BLaER1 treated with 17β-estradiol and CSF1 and Interleukin-3, amounts not matched to agents 10 nM and 100 nM (cell line): ENCODE results near the gene LSR.

Experiments used
- H3K27ac ChIP-seq, 11 experiments: shearing (Covaris generic); formaldehyde crosslinking; 2 replicates each; pipeline ENCODE4 v1.8.1; 2022
- H3K27me3 ChIP-seq, 11 experiments: shearing (Covaris generic); formaldehyde crosslinking; 2 replicates each; pipeline ENCODE4 v1.8.1; 2022
- H3K36me3 ChIP-seq, 11 experiments: shearing (Covaris generic); formaldehyde crosslinking; 2 replicates each; pipeline ENCODE4 v1.8.1; 2022
- H3K4me1 ChIP-seq, 10 experiments: shearing (Covaris generic); formaldehyde crosslinking; 2 replicates each; pipeline ENCODE4 v1.8.1; 2022
- H3K4me2 ChIP-seq, 11 experiments: shearing (Covaris generic); formaldehyde crosslinking; 2 replicates each; pipeline ENCODE4 v1.8.1; 2022
- H3K4me3 ChIP-seq, 10 experiments: shearing (Covaris generic); formaldehyde crosslinking; 2 replicates each; pipeline ENCODE4 v1.8.1; 2022
- H3K9ac ChIP-seq, 11 experiments: shearing (Covaris generic); formaldehyde crosslinking; 2 replicates each; pipeline ENCODE4 v1.8.1; 2022
- H3K9me3 ChIP-seq, 11 experiments: shearing (Covaris generic); formaldehyde crosslinking; replicated peaks in 1 of 11; 2 replicates each; pipeline ENCODE4 v1.8.1; 2022
- H4K20me1 ChIP-seq, 11 experiments: shearing (Covaris generic); formaldehyde crosslinking; 2 replicates each; pipeline ENCODE4 v1.8.1; 2022
- Cebpa-rat ChIP-seq, 11 experiments: shearing (Covaris generic); IDR thresholded peaks; 2 replicates each; pipeline ENCODE4 v1.8.1; 2022

LSR gene

GRCh38 chr19:35222373-35223015 lies 26.3 kb upstream of the LSR start:
- TF ChIP-seq Cebpa-rat (IDR thresholded peaks at IDR 0.05): no peak
- H3K27me3 ChIP-seq: no peaks in the 10 kb centered on the region
- H3K9ac ChIP-seq: no peak overlapping the region
- H3K36me3 ChIP-seq: no peaks in the 10 kb centered on the region
- H3K4me1 ChIP-seq: peaks cover 29 to 61% (median 41%) of the 10 kb centered on the region in 10 experiments
- no peak overlapping the region for H3K4me3 ChIP-seq
- no peaks in the 10 kb centered on the region for H4K20me1 ChIP-seq
- peaks cover 0 to 34% (median 17%) of the 10 kb centered on the region in 11 experiments; a peak in 15 of 22 replicates for H3K9me3 ChIP-seq
- peak overlapping the region; percentile 16 to 74 (median 42); a peak in 21 of 22 replicates for H3K4me2 ChIP-seq
- H3K27ac ChIP-seq: no peak overlapping the region

GRCh38 chr19:35223084-35223790 lies 25.6 kb upstream of the LSR start:
- Histone ChIP-seq H3K27me3 (no peaks in the 10 kb centered on the region), H3K9ac (no peak overlapping the region; a peak in 1 of 22 replicates), H3K4me1 (peaks cover 29 to 54% (median 39%) of the 10 kb centered on the region in 10 experiments), H4K20me1 (no peaks in the 10 kb centered on the region), H3K27ac (no peak overlapping the region; a peak in 1 of 22 replicates), H3K9me3 (peaks cover 0 to 32% (median 17%) of the 10 kb centered on the region in 11 experiments; a peak in 15 of 22 replicates), H3K4me2 (peak overlapping the region in 8 of 11 experiments; percentile 16 to 74 (median 50); a peak in 14 of 22 replicates), H3K4me3 (no peak overlapping the region), H3K36me3 (no peaks in the 10 kb centered on the region)
- TF ChIP-seq Cebpa-rat (IDR thresholded peaks at IDR 0.05): no peak

GRCh38 chr19:35223862-35224505 lies 24.8 kb upstream of the LSR start:
- Histone ChIP-seq H3K4me3 (no peak overlapping the region), H3K9ac (no peak overlapping the region; a peak in 1 of 22 replicates), H3K36me3 (no peaks in the 10 kb centered on the region), H3K27me3 (no peaks in the 10 kb centered on the region), H3K4me2 (peak overlapping the region in 7 of 11 experiments; percentile 16 to 81 (median 73); a peak in 10 of 22 replicates), H3K4me1 (peaks cover 29 to 46% (median 37%) of the 10 kb centered on the region in 10 experiments), H3K9me3 (peaks cover 0 to 25% (median 14%) of the 10 kb centered on the region in 11 experiments; a peak in 15 of 22 replicates), H4K20me1 (no peaks in the 10 kb centered on the region), H3K27ac (no peak overlapping the region; a peak in 1 of 22 replicates)
- TF ChIP-seq Cebpa-rat (IDR thresholded peaks at IDR 0.05): no peak

- Histone ChIP-seq H3K27me3 (no peaks in the 10 kb centered on the region), H3K4me3 (no peak overlapping the region), H3K4me1 (peaks cover 29 to 45% (median 37%) of the 10 kb centered on the region in 10 experiments), H3K4me2 (peak overlapping the region; percentile 60 to 81 (median 73)), H3K9ac (peak overlapping the region in 2 of 11 experiments; percentile 3 to 28; a peak in 1 of 22 replicates), H4K20me1 (no peaks in the 10 kb centered on the region), H3K27ac (no peak overlapping the region), H3K9me3 (peaks cover 0 to 17% (median 6%) of the 10 kb centered on the region in 11 experiments; a peak in 8 of 22 replicates), H3K36me3 (no peaks in the 10 kb centered on the region)
- TF ChIP-seq Cebpa-rat (IDR thresholded peaks at IDR 0.05): no peak
Observed at GRCh38 chr19:35224681-35225571, 23.9 kb upstream of the LSR start.

GRCh38 chr19:35225951-35226350 lies 22.9 kb upstream of the LSR start:
- Histone ChIP-seq H4K20me1 (no peaks in the 10 kb centered on the region), H3K4me3 (no peak overlapping the region), H3K27me3 (no peaks in the 10 kb centered on the region), H3K4me1 (peaks cover 29 to 45% (median 37%) of the 10 kb centered on the region in 10 experiments), H3K9ac (no peak overlapping the region), H3K9me3 (peaks cover 0 to 11% (median 5%) of the 10 kb centered on the region in 11 experiments; a peak in 6 of 22 replicates), H3K4me2 (peak overlapping the region in 6 of 11 experiments; percentile 67 to 81 (median 72); a peak in 12 of 22 replicates), H3K27ac (no peak overlapping the region), H3K36me3 (no peaks in the 10 kb centered on the region)
- no peak for TF ChIP-seq Cebpa-rat (IDR thresholded peaks at IDR 0.05)

GRCh38 chr19:35226748-35227147 lies 22.1 kb upstream of the LSR start:
- Histone ChIP-seq H3K4me3 (no peak overlapping the region), H3K9me3 (peaks cover 0 to 11% (median 5%) of the 10 kb centered on the region in 11 experiments; a peak in 6 of 22 replicates), H4K20me1 (no peaks in the 10 kb centered on the region), H3K4me1 (peaks cover 28 to 45% (median 36%) of the 10 kb centered on the region in 10 experiments), H3K9ac (no peak overlapping the region), H3K4me2 (no peak overlapping the region), H3K36me3 (no peaks in the 10 kb centered on the region), H3K27me3 (no peaks in the 10 kb centered on the region), H3K27ac (no peak overlapping the region)
- no peak for TF ChIP-seq Cebpa-rat (IDR thresholded peaks at IDR 0.05)

- peaks cover 0 to 1% (median 0%) of the 10 kb centered on the region in 11 experiments; a peak in 1 of 22 replicates for H3K9me3 ChIP-seq
- H3K27me3 ChIP-seq: no peaks in the 10 kb centered on the region
- no peak for TF ChIP-seq Cebpa-rat (IDR thresholded peaks at IDR 0.05)
- H3K36me3 ChIP-seq: no peaks in the 10 kb centered on the region
- H3K4me3 ChIP-seq: no peak within 1 kb of the TSS
- H3K4me1 ChIP-seq: peaks cover 16 to 29% (median 22%) of the 10 kb centered on the region in 10 experiments
- H3K4me2 ChIP-seq: no peak within 1 kb of the TSS
- H3K27ac ChIP-seq: no peak within 1 kb of the TSS
- H3K9ac ChIP-seq: no peak within 1 kb of the TSS
- no peaks in the 10 kb centered on the region for H4K20me1 ChIP-seq
Observed at GRCh38 chr19:35228177-35228930, 20.4 kb upstream of the LSR start, which contains the start of gene FAM187B. TSS of gene FAM187B (minus strand) at chr19:35228739. CDS start at chr19:35228680, 59 bp downstream.
